Loucy (cell line): ENCODE results near the gene TMEM97.

ENCODE experiments used
- H2AFZ ChIP-seq: fragments of 200-600 bp; sonication (generic); 2 replicates; pipeline ENCODE4 v1.6.0; 2016; ENCODE audit warnings: antibody characterized with exemption, mild to moderate bottlenecking, low read length, moderate library complexity
- H3F3A ChIP-seq: fragments of 200-600 bp; 2 replicates; pipeline ENCODE4 v1.6.0; 2016; ENCODE audit warnings: antibody characterized with exemption, low read depth, mild to moderate bottlenecking
- H3K27me3 ChIP-seq: fragments of 200-600 bp; sonication (generic); 2 replicates; pipeline ENCODE4 v1.6.1; 2014; ENCODE audit warnings: low read length, mild to moderate bottlenecking; ENCODE audit not compliant: insufficient read depth, poor library complexity, severe bottlenecking
- H3K36me3 ChIP-seq: fragments of 200-600 bp; sonication (generic); 2 replicates; pipeline ENCODE4 v1.6.1; 2016; ENCODE audit warnings: low read length; ENCODE audit not compliant: insufficient read depth
- H3K4me1 ChIP-seq: fragments of 200-600 bp; sonication (generic); 2 replicates; pipeline ENCODE4 v1.5.1; 2014; ENCODE audit warnings: low read length, mild to moderate bottlenecking; ENCODE audit not compliant: insufficient read depth, poor library complexity, severe bottlenecking
- H3K4me2 ChIP-seq: fragments of 200-600 bp; sonication (generic); 2 replicates; pipeline ENCODE4 v1.6.0; 2014; ENCODE audit warnings: antibody characterized with exemption, low read length, low read depth, mild to moderate bottlenecking; ENCODE audit not compliant: poor library complexity, severe bottlenecking
- H3K4me3 ChIP-seq: fragments of 200-600 bp; sonication (generic); 2 replicates; pipeline ENCODE4 v1.5.1; 2014; ENCODE audit warnings: low read length, mild to moderate bottlenecking, mixed read lengths; ENCODE audit not compliant: poor library complexity, severe bottlenecking
- H3K79me2 ChIP-seq: fragments of 200-600 bp; sonication (generic); 2 replicates; pipeline ENCODE4 v1.6.1; 2014; ENCODE audit warnings: low read length; ENCODE audit not compliant: insufficient read depth
- H3K9ac ChIP-seq: fragments of 200-600 bp; sonication (generic); 2 replicates; pipeline ENCODE4 v1.6.0; 2014; ENCODE audit warnings: mild to moderate bottlenecking, low read depth, low read length, moderate library complexity; ENCODE audit not compliant: poor library complexity, severe bottlenecking
- H3K9me2 ChIP-seq: fragments of 200-600 bp; sonication (generic); replicated peaks from 2 replicates; pipeline ENCODE4 v1.6.1; 2016; ENCODE audit warnings: low read depth, low read length, mixed read lengths
- H3K9me3 ChIP-seq: fragments of 200-600 bp; sonication (generic); 2 replicates; pipeline ENCODE4 v1.6.1; 2014; ENCODE audit warnings: mild to moderate bottlenecking, antibody characterized with exemption, low read length, low read depth; ENCODE audit not compliant: insufficient read depth
- H4K20me1 ChIP-seq: fragments of 200-600 bp; sonication (generic); 2 replicates; pipeline ENCODE4 v1.6.0; 2014; ENCODE audit warnings: antibody characterized with exemption, low read length, mild to moderate bottlenecking; ENCODE audit not compliant: insufficient read depth, poor library complexity, severe bottlenecking
- EZH2phosphoT487 ChIP-seq: fragments of 200-600 bp; IDR thresholded peaks from 2 replicates; pipeline ENCODE4 v1.6.1; 2018; ENCODE audit warnings: antibody characterized with exemption, mild to moderate bottlenecking, moderate library complexity, borderline replicate concordance
- TF ChIP-seq, protein P1 (sequence below): fragments of 200-600 bp; sonication (generic); conservative IDR thresholded peaks from 2 replicates; pipeline ENCODE4 v1.5.1; 2014; ENCODE audit warnings: mild to moderate bottlenecking, antibody characterized with exemption, low read length

Gene TMEM97

DNA sequence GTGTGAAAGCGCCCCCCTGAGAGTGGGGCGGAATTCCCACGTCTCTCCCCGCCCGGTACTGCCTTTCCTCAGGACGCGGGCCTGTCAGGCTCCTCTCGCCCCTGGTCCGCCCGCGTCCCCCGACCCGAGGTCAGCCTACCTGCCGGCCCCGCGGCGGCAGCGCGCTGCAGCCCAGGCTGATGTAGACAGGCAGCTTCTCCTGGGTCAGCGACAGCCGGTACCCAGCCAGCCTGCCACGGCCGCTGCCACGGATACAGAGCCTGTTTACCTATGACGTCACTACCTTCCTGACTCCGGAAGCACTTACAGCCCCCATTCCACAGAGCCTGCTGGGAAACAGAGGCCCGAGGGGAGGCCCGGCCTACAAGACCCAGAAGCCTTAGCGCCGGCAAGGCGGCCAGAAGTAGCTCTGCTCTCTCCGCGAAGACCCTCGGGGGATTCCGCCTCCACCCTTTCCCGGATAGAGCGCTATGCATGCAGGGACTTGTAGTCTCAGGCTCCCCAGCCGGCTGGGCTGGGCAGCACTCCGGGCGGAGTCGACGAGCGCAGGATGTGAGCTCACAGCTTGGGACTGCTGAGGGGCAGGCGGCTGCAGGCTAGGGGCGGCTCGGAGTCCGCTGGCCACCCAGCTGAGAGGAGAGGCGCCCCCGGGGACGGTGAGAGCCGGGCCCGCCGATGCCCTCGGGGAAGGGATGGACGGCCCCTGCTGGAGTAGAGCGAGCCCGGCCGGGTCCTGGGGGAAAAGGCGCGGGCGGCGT is 16.4 kb downstream of the TMEM97 start, which contains the start of the genes IFT20 and TNFAIP1:
Gene IFT20, minus strand, starts transcription at position 272 of the 758 bp plus-strand sequence. CDS start 3,487 bp downstream, outside the sequence.
Gene TNFAIP1, plus strand, starts transcription at position 561 of the 758 bp plus-strand sequence. CDS start 3,761 bp downstream, outside the sequence.
- peak within 1 kb of the TSS; percentile 83 for H3K9ac ChIP-seq
- H3K9me2 ChIP-seq = no peaks in the 10 kb centered on the region
- peaks cover 24% of the 10 kb centered on the region for H3K4me1 ChIP-seq
- no peaks in the 10 kb centered on the region for H3F3A ChIP-seq
- peak within 1 kb of the TSS; percentile 97 for H3K4me3 ChIP-seq
- peak within 1 kb of the TSS; percentile 96 for H2AFZ ChIP-seq
- peaks cover 4% of the 10 kb centered on the region for H4K20me1 ChIP-seq
- peak within 1 kb of the TSS; percentile 98 for H3K4me2 ChIP-seq
- peaks cover 39% of the 10 kb centered on the region; the same call in 1 of the 2 replicates for H3K79me2 ChIP-seq
- H3K36me3 ChIP-seq = no peaks in the 10 kb centered on the region; the same call in 1 of the 2 replicates
- no peak for TF ChIP-seq EZH2phosphoT487
- TF ChIP-seq, protein P1, sequence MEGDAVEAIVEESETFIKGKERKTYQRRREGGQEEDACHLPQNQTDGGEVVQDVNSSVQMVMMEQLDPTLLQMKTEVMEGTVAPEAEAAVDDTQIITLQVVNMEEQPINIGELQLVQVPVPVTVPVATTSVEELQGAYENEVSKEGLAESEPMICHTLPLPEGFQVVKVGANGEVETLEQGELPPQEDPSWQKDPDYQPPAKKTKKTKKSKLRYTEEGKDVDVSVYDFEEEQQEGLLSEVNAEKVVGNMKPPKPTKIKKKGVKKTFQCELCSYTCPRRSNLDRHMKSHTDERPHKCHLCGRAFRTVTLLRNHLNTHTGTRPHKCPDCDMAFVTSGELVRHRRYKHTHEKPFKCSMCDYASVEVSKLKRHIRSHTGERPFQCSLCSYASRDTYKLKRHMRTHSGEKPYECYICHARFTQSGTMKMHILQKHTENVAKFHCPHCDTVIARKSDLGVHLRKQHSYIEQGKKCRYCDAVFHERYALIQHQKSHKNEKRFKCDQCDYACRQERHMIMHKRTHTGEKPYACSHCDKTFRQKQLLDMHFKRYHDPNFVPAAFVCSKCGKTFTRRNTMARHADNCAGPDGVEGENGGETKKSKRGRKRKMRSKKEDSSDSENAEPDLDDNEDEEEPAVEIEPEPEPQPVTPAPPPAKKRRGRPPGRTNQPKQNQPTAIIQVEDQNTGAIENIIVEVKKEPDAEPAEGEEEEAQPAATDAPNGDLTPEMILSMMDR = no peak
- H3K9me3 ChIP-seq = no peaks in the 10 kb centered on the region
- no peaks in the 10 kb centered on the region for H3K27me3 ChIP-seq

DNA sequence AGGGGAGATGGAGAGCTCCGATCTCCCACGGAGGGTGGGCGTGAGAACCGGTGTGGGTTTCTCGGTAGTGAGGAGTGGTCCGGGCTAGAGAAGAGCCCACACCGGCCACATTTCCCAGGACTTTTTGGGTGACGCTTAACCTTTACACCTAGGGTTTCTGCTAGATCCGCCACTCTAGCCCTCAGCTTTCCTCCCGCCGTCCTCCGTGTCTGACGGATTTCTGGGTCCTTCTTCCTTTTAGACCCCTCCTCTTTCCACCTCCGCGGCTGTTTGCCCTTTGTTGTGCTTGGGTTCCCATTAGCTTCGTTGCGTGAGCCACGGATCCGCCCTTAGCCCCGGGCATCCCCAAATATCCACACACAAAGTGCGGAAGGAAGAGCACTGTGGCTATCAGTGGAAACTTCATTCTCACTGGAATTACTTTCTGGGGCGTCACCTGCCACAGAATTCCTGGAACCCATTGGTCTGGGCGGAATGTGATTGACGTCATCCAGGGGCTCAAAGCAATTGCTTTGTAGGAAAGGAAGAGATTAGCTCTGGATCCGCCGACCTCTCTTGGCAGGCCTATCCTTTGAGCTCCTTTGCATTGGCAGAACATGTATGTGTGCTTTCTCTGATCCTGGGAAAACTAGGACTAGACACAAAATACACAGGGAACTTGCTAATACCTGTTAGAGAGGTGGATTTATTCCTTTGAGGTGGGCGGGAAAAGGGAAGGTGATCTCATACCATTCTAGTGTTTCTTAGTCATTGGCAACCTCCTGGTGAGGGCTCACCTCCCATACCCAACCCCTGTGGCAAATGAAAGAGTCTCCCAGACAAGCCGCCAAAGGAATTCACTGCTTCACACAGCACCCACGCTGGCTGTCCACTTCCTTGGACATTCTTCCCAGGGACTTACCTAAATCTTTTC is 17.2 kb downstream of the TMEM97 start:
- Histone ChIP-seq H4K20me1 (peaks cover 4% of the 10 kb centered on the region), H3K4me2 (peak overlapping the region; percentile 98)

More for the DNA sequence above, 17.2 kb downstream of the TMEM97 start:
- H3K4me3 ChIP-seq = peak overlapping the region; percentile 97
- TF ChIP-seq, protein P1 = no peak
- TF ChIP-seq EZH2phosphoT487 = no peak
- peaks cover 24% of the 10 kb centered on the region for H3K4me1 ChIP-seq
- no peaks in the 10 kb centered on the region for H3K9me2 ChIP-seq
- peaks cover 39% of the 10 kb centered on the region; the same call in 1 of the 2 replicates for H3K79me2 ChIP-seq
- no peaks in the 10 kb centered on the region for H3F3A ChIP-seq
- peak overlapping the region; percentile 75 for H2AFZ ChIP-seq
- H3K9me3 ChIP-seq = no peaks in the 10 kb centered on the region
- peak overlapping the region; percentile 83 for H3K9ac ChIP-seq
- H3K27me3 ChIP-seq = no peaks in the 10 kb centered on the region
- peaks cover 2% of the 10 kb centered on the region; the same call in 1 of the 2 replicates for H3K36me3 ChIP-seq
